ENCODE data around the gene AK8. TPM values are rescaled to one million over a fixed set of nuclear protein-coding genes. Genes with fewer than 3 reads are reported as not detected.

The AK8 gene
- total and polyA plus RNA-seq, 8 donors: 0.56 to 0.89 (median 0.60) TPM; not detected in 5

DNA sequence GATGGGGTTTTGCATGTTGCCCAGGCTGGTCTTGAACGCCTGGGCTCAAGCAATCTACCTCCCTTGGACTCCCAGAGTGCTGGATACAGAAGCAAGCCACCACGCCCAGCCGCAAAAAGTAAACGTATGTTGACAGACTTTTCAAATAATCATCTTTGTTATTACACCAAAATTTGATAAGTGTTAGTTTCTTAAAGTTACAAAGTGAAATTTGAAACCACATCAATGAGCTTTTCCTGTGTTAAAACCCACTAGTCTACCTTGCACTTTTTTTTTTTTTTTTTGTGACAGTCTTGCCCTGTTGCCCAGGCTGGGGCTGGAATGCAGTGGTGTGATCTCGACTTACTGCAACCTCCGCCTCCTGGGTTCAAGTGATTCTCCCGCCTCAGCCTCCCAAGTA, 30.6 kb upstream of the AK8 start:
- 63 to 80% (median 71%) methylated on average over 7 of the region's 7 CpGs for WGBS, 5 donors
- H3K27ac ChIP-seq: no peak overlapping the region
- H3K27me3 ChIP-seq: no peaks in the 10 kb centered on the region
- no peak for DNase-seq
- H3K4me3 ChIP-seq: no peak overlapping the region
- H3K4me1 ChIP-seq: no peaks in the 10 kb centered on the region
- intact Hi-C loops (cut with DNase I; ENCODE audit: low total_unique reads): no loop called here
- no peak for TF ChIP-seq POLR2A (IDR thresholded peaks at IDR 0.05)
- no peak for TF ChIP-seq EP300 (IDR thresholded peaks at IDR 0.05)
- no peak for TF ChIP-seq CTCF (IDR thresholded peaks at IDR 0.05)
- no peak for TF ChIP-seq POLR2AphosphoS5 (IDR thresholded peaks at IDR 0.05)
- peaks cover 49 to 99% (median 96%) of the 10 kb centered on the region in 4 donors for H3K36me3 ChIP-seq
- H3K9me3 ChIP-seq: no peaks in the 10 kb centered on the region

DNA sequence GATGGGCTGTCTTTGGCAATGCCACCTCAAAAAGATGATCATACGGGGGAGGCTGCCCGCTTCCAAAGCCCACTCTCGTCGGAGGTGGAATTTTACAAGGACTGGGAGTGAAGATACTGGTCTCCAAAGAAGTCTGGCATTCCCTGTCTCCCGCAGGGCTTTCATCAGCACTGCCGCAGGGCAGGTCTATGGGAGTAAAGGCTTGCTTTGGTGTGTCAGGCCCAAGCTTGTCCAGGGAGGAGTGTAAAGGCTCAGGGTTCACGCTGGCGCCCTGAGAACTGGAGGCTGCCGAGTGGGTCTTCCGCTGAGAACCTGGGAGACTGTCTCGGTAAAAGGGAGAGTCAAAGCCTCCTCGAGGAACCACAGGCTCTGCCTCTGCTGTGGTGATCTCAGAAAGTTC, 27.6 kb upstream of the AK8 start:
- WGBS, 5 donors: 91 to 96% (median 93%) methylated on average over 12 of the region's 12 CpGs
- H3K27me3 ChIP-seq: no peaks in the 10 kb centered on the region
- DNase-seq: no peak
- no peak overlapping the region for H3K4me3 ChIP-seq
- H3K27ac ChIP-seq: no peak overlapping the region
- intact Hi-C loops (cut with DNase I; ENCODE audit: low total_unique reads): no loop called here
- no peaks in the 10 kb centered on the region for H3K9me3 ChIP-seq
- no peaks in the 10 kb centered on the region for H3K4me1 ChIP-seq
- H3K36me3 ChIP-seq: peaks cover 46 to 96% (median 96%) of the 10 kb centered on the region in 4 donors
- TF ChIP-seq POLR2AphosphoS5 (IDR thresholded peaks at IDR 0.05) (no peak), POLR2A (IDR thresholded peaks at IDR 0.05) (no peak), CTCF (IDR thresholded peaks at IDR 0.05) (no peak), EP300 (IDR thresholded peaks at IDR 0.05) (no peak)

DNA sequence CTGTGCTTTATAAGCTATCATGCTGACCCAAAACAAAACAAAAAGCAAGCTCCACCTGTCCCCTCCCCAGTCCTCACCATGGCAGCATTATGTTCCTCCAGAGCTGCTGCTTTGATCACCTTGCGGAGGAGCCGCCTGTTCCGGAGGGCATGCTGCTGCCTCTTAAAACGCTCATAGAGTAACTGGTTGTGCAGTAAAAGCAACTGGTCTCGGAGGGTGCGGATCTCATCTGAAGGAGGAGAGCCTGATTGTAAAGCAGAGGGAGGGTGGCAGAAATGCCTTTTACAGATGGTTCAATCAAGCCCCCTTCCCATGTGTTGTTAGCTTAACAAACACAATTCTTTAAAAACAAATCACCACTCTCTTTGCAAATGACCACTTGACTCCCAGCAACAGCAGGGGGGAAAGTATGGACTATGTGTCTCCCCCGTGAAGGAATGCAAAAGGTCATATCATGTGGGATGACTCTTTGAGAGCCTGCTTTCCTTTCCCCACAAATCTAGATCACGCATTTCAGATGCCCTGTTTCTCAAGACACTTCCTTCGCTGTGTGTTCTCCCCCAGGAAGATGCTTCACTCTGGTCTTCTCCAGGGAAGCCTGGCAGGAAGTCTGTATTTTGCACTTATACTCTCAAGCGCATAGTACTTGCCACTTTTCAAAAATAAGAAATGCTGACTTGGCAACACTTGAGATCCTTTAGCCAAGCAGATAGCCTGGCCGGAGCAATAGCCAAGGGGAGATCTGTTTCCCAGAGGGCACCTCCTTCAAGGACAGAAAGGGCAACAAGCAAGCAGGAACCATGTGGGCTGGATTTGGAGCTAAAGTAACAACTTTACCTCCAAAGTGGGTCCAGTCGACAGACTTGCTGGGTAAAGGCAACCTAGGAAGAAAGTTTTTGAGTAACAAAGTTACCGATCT, 25.7 kb upstream of the AK8 start:
- TF ChIP-seq CTCF (IDR thresholded peaks at IDR 0.05) (no peak), POLR2A (IDR thresholded peaks at IDR 0.05) (no peak), POLR2AphosphoS5 (IDR thresholded peaks at IDR 0.05) (no peak), EP300 (IDR thresholded peaks at IDR 0.05) (no peak)
- no peak for DNase-seq
- H3K9me3 ChIP-seq: no peaks in the 10 kb centered on the region
- no peaks in the 10 kb centered on the region for H3K27me3 ChIP-seq
- H3K4me1 ChIP-seq: no peaks in the 10 kb centered on the region
- no peak overlapping the region for H3K4me3 ChIP-seq
- WGBS, 5 donors: 85 to 88% (median 86%) methylated on average over 13 of the region's 13 CpGs
- peaks cover 47 to 96% (median 96%) of the 10 kb centered on the region in 4 donors for H3K36me3 ChIP-seq
- intact Hi-C loops (cut with DNase I; ENCODE audit: low total_unique reads): no loop called here
- H3K27ac ChIP-seq: no peak overlapping the region

- 40 to 51% (median 46%) methylated on average over 11 of the region's 11 CpGs for WGBS, 5 donors
- Histone ChIP-seq H3K9me3 (no peaks in the 10 kb centered on the region), H3K27ac (peak overlapping the region in 1 of 5 donors; percentile 1), H3K4me1 (no peaks in the 10 kb centered on the region), H3K4me3 (no peak overlapping the region), H3K27me3 (no peaks in the 10 kb centered on the region), H3K36me3 (peaks cover 57 to 97% (median 95%) of the 10 kb centered on the region in 4 donors)
- intact Hi-C loops (cut with DNase I; ENCODE audit: low total_unique reads): no loop called here
- DNase-seq: peak; percentile 70 to 92
- peak in 1 of 3 donors; percentile 64 for TF ChIP-seq POLR2AphosphoS5 (IDR thresholded peaks at IDR 0.05)
- peak in 5 of 7 experiments; percentile 71 to 92 (median 87) for TF ChIP-seq CTCF (IDR thresholded peaks at IDR 0.05)
- no peak for TF ChIP-seq POLR2A (IDR thresholded peaks at IDR 0.05)
- no peak for TF ChIP-seq EP300 (IDR thresholded peaks at IDR 0.05)
Observed at GRCh38 chr9:132901858-132902831, 24.1 kb upstream of the AK8 start.

Data from stomach (tissue), 9 donors.